Measurements from ENCODE around the gene POLA1.

- no peak for TF ChIP-seq YY1 (IDR thresholded peaks at IDR 0.05; ENCODE audit: insufficient read depth, insufficient read length)
- no peak for TF ChIP-seq ZNF274 (IDR thresholded peaks at IDR 0.05; ENCODE audit: low read depth, low read length)
Measured at GRCh38 chrX:25034889-25035288, 341.2 kb downstream of the POLA1 start.

Measured in NT2/D1 (cell line).